GM21619 (cell line): ENCODE data around the gene CCDC160.

Source experiments
- ATAC-seq: cut with Tn5 transposase; IDR thresholded peaks from one replicate; pipeline ENCODE4 v1.9.1; 2021; ENCODE audit not compliant: unreplicated experiment

The CCDC160 gene

DNA sequence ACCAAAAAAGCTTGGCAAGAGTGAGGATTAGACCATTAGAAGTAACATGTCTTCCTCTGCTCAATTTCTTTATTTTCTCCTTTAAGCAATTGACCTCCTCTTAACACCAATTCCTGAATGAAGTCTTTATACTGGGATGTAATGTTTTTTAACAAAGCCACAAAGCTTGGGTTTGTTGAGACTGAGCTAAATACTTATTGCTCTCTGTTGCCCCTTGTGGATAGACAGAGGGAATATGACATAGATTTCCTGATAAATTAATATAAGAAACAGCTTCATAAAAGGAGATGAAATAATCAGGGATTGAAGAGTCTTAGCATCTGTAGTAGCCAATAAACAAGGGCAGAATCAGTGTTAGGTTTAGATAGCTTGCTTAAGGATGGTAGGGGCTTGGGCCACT is 57.6 kb downstream of the CCDC160 start:
- ATAC-seq: no peak
